Right lobe of liver (tissue), 4 donors: ENCODE measurements around the gene C1QTNF6.

Experiments used
- CTCF ChIP-seq, 4 donors: fragments of 200-600 bp in 3 of 4; fragments of 450-650 bp in 1 of 4; IDR thresholded peaks; one replicate each; pipeline versions ENCODE4 v1.5.1 to v1.8.0; 2016 to 2022; ENCODE audit warnings: antibody characterized with exemption in 4 of 4, mild to moderate bottlenecking in 2 of 4
- POLR2A ChIP-seq: fragments of 450-650 bp; IDR thresholded peaks from one replicate; pipeline ENCODE4 v1.6.1; 2017; ENCODE audit warnings: antibody characterized with exemption, mild to moderate bottlenecking
- donor health status: DM: no; HTN: no; CAD: no.
- donor health status: DM: no; HTN: no; CAD: no.
- donor health status: DM: no; HTN: yes; CAD: no.

- TF ChIP-seq CTCF (IDR thresholded peaks at IDR 0.05) (no peak), POLR2A (no peak)
Measured at GRCh38 chr22:37229805-37230672, 42.0 kb upstream of the C1QTNF6 start.
